ENCODE results near the gene GPC1. TPM values are rescaled to one million over a fixed set of nuclear protein-coding genes. Genes with fewer than 3 reads are reported as not detected.

GPC1 gene
- total and polyA plus RNA-seq, 2 donors (not counting 3 experiments of a cell fraction or from before 2014, with no cell fraction given) = 9.6 to 31.1 TPM

DNA sequence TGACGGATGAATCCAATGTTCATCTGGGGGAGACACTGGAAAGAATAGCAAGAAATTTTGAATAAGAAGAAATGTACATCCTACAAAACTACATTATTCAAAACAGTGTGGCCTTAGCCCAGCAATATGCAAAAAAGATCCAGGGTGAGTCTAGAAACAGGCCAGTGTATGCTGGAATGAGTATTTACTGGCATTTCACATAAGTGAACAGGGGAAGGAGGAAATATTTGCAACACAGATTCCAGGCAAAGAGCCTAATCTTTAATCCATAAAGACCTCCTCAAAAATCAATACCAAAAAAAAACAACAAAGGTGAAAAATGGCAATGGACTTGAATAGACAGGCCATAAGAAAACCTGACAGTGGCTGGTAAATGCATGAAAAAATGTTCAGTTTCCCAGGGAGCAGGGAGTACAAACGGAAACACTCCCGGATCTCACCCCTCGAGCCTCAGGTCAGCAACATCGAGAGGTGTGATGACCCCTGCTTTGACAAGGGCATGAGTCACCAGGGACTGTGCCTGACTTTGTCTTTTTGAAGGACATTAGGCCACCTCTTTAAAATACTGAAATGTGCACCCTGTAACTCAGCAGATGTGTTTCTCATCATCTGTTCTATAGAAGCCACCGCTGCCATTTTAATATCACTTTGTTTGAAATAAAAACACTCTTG lies 12.7 kb upstream of the GPC1 start:
- Histone ChIP-seq H3K27ac (ENCODE audit: insufficient read depth, low read depth, low read length) (no peak overlapping the region), H3K4me3 (replicated peaks in 1 of 3; ENCODE audit: insufficient read depth in 1 of 3, low read depth in 1 of 3, low read length in 3 of 3) (no peak overlapping the region), H3K79me2 (ENCODE audit: control insufficient read depth, insufficient read depth, low read length) (no peaks in the 10 kb centered on the region), H4K20me1 (replicated peaks; ENCODE audit: control insufficient read depth, extremely low read depth, insufficient read depth, low read length) (no peaks in the 10 kb centered on the region), H3K36me3 (ENCODE audit: control insufficient read depth in 2 of 2, extremely low read depth in 1 of 2, insufficient read depth in 2 of 2, low read length in 2 of 2) (no peaks in the 10 kb centered on the region), H2AFZ (ENCODE audit: low read depth, low read length) (no peak overlapping the region), H3K9me3 (replicated peaks; ENCODE audit: control insufficient read depth, insufficient read depth, low read length) (no peaks in the 10 kb centered on the region), H3K27me3 (ENCODE audit: control insufficient read depth in 2 of 2, insufficient read depth in 2 of 2, low read length in 2 of 2) (no peaks in the 10 kb centered on the region), H3K9me1 (replicated peaks; ENCODE audit: control insufficient read depth, extremely low read depth, insufficient read depth, low read length) (no peaks in the 10 kb centered on the region), H3K9ac (replicated peaks; ENCODE audit: extremely low read depth, insufficient read depth, low read length) (no peak overlapping the region), H3K4me1 (ENCODE audit: control insufficient read depth, extremely low read depth, insufficient read depth, low read length) (no peaks in the 10 kb centered on the region), H3K4me2 (ENCODE audit: insufficient read depth, low read length) (no peak overlapping the region)
- TF ChIP-seq MYC (IDR thresholded peaks at IDR 0.05; ENCODE audit: low read depth, low read length) (no peak), JUN (IDR thresholded peaks at IDR 0.05; ENCODE audit: borderline replicate concordance, insufficient read depth, insufficient read length, low read depth) (no peak), FOS (IDR thresholded peaks at IDR 0.05; ENCODE audit: borderline replicate concordance, insufficient read depth, low read length) (no peak), POLR2A (IDR thresholded peaks at IDR 0.05; ENCODE audit: low read depth, low read length) (no peak), GATA2 (IDR thresholded peaks at IDR 0.05; ENCODE audit: insufficient read depth, insufficient read length, low read depth, low read length) (no peak), POLR2AphosphoS5 (IDR thresholded peaks at IDR 0.05; ENCODE audit: insufficient read depth, low read depth, low read length) (no peak), EZH2 (IDR thresholded peaks at IDR 0.05; ENCODE audit: borderline replicate concordance, low read depth, low read length, severe bottlenecking) (no peak)
- TF ChIP-seq, protein P1, sequence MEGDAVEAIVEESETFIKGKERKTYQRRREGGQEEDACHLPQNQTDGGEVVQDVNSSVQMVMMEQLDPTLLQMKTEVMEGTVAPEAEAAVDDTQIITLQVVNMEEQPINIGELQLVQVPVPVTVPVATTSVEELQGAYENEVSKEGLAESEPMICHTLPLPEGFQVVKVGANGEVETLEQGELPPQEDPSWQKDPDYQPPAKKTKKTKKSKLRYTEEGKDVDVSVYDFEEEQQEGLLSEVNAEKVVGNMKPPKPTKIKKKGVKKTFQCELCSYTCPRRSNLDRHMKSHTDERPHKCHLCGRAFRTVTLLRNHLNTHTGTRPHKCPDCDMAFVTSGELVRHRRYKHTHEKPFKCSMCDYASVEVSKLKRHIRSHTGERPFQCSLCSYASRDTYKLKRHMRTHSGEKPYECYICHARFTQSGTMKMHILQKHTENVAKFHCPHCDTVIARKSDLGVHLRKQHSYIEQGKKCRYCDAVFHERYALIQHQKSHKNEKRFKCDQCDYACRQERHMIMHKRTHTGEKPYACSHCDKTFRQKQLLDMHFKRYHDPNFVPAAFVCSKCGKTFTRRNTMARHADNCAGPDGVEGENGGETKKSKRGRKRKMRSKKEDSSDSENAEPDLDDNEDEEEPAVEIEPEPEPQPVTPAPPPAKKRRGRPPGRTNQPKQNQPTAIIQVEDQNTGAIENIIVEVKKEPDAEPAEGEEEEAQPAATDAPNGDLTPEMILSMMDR (IDR thresholded peaks at IDR 0.05; ENCODE audit: extremely low read depth in 1 of 2, insufficient read depth in 1 of 2, low read depth in 1 of 2, low read length in 2 of 2) = no peak
- TF ChIP-seq, protein P2, sequence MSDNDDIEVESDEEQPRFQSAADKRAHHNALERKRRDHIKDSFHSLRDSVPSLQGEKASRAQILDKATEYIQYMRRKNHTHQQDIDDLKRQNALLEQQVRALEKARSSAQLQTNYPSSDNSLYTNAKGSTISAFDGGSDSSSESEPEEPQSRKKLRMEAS (IDR thresholded peaks at IDR 0.05; ENCODE audit: insufficient read depth, insufficient read length) = no peak
- dilution Hi-C loops (cut with MboI; ENCODE audit: extremely low pct_ligation_motif_present, low sequenced_read_pairs) = no loop called here
- FAIRE-seq = no peak
- ChIA-PET CTCF (no interaction called here), POLR2A (no interaction called here)
- DNase-seq (ENCODE audit: low read depth, low spot score) = no peak
- intact Hi-C loops (cut with micrococcal nuclease) = no loop called here
- no TSS peak for BruUV-seq (replicated peaks)
